ENCODE measurements around the gene SSBP3.

DNA sequence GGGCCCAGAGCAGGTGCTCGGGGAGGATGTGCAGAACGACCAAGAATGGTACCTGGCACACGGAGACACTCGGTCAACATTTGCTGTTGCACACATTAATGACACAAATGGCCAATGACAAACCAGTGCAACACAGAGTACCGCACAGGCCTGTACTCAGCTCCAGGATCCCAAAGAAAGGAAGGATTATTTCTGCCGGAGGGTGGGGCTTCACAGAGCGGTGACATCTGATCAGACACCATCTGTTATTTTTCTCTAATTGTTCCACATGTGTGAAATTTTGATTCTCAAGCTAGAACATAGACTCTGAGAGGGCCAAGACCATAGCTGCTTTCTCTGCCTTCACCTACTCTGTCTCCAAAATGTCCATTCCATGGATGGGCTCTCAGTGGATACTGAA lies 105.8 kb downstream of the SSBP3 start:
- TF ChIP-seq YY1 (IDR thresholded peaks at IDR 0.05; ENCODE audit: insufficient read depth, insufficient read length) (no peak), SUZ12 (IDR thresholded peaks at IDR 0.05; ENCODE audit: extremely low read depth, insufficient read depth, insufficient read length) (no peak), ZNF274 (IDR thresholded peaks at IDR 0.05; ENCODE audit: low read depth, low read length) (no peak)
